ENCODE data around the gene MYDGF.

Gene MYDGF

DNA sequence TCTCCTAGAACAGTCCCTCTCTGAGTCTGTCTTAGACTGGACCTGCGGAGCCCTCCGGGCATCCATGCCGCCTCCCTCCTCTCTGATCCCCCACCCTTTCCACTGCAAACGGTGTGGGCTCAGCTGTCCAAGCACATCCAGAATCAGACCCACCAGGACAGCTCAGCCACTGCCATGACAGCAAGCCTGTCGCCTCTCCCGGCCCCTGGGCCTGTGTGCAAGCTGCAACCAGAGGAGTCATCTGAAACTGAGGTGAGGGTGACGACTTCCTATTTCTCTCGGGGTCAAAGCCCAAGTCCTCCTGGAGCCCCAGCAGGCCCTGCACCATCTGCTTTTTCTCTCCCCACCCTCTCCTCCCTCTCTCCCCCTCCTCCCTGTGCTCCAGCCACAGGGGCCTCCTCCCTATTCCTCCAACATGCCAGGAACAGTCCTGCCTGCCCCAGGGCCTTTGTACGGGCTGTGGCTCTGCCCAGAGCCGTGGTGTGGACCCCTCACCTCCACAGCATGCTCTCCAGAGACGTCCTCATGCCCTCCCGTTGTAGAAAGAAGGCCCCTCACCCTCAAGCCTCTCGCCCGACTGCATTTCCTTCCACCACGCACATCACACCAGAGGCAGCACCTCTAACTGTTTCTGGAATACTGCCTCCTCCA lies 23.5 kb upstream of the MYDGF start:
- DNase-seq (ENCODE audit: low read depth), result no peak
- TF ChIP-seq, protein P1, sequence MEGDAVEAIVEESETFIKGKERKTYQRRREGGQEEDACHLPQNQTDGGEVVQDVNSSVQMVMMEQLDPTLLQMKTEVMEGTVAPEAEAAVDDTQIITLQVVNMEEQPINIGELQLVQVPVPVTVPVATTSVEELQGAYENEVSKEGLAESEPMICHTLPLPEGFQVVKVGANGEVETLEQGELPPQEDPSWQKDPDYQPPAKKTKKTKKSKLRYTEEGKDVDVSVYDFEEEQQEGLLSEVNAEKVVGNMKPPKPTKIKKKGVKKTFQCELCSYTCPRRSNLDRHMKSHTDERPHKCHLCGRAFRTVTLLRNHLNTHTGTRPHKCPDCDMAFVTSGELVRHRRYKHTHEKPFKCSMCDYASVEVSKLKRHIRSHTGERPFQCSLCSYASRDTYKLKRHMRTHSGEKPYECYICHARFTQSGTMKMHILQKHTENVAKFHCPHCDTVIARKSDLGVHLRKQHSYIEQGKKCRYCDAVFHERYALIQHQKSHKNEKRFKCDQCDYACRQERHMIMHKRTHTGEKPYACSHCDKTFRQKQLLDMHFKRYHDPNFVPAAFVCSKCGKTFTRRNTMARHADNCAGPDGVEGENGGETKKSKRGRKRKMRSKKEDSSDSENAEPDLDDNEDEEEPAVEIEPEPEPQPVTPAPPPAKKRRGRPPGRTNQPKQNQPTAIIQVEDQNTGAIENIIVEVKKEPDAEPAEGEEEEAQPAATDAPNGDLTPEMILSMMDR (IDR thresholded peaks at IDR 0.05; ENCODE audit: insufficient read depth, low read depth, low read length, missing control alignments), result no peak
- H3K4me3 ChIP-seq (ENCODE audit: low read depth, low read length), result no peak overlapping the region

DNA sequence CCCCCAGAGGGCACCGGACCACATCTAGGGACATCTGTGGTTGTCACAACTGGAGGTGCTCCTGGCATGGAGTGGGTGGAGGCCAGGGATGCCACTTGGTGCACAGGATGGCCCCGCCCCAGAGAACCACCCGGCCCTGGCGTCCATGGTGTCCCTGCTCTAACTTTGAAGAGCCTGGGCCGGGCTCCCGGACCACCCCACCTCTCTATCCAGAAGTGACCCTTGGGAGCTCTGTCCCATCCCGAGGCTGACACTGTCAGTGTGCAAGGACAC lies 22.9 kb upstream of the MYDGF start:
- TF ChIP-seq, protein P1 (IDR thresholded peaks at IDR 0.05; ENCODE audit: insufficient read depth, low read depth, low read length, missing control alignments), result no peak
- DNase-seq (ENCODE audit: low read depth), result no peak
- H3K4me3 ChIP-seq (ENCODE audit: low read depth, low read length), result no peak overlapping the region

DNA sequence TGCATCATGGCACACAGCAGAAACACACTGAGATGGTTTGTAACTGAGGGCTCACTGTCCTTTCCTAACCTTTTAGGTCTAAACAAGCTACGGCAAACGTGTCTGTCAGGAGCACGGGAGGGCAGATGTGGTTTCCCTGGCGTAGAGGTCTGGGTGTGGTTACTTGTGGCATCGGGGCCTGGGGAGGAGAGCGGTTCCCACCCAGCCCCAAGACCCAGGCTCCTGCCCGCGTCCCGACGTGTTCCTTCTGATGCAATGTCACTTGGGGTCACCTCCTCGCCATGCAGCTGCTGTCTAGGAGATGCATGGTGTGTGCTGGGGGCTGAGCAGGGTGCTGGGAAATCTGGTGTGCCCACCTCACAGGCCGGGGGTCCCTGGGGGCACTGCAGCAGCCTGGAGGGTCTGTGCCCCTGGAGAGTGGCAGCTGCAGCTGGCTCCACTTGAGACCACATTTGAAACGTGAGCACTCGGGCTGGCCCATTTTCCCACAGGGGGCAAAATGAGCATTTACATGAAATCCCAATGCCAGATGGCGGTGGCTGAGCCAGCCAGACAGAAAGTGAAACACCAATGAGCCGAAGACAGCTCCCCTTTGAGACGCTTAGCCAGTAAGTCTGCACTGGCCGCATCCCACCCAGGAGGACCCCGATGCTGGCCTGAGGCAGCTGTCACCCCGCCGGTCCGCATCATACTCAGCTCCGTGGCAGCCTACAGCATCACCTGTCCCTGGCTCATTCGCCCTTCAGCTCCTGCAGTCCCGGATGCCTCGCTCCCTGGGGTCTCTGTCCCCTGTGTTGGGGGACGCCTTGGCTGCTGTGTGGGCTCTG lies 22.3 kb upstream of the MYDGF start:
- H3K4me3 ChIP-seq (ENCODE audit: low read depth, low read length), result no peak overlapping the region
- TF ChIP-seq, protein P1 (IDR thresholded peaks at IDR 0.05; ENCODE audit: insufficient read depth, low read depth, low read length, missing control alignments), result no peak
- no peak for DNase-seq (ENCODE audit: low read depth)

DNA sequence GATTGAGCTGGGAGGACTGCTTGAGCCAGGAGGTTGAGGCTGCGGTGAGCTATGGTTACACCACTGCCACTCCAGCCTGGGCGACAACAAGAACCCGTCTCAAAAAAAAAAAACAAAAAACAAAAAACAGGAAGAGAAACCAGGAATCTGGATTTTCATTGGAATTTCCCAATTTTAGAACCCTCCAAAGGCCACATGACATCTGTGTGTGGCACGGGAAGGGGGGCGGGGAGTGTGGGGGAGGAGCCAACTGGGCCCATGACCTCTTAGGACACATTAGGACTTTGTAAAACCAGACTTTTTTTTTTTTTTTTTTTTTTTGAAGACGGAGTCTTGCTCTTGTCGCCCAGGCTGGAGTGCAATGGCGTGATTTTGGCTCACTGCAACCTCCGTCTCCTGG lies 21.2 kb upstream of the MYDGF start:
- DNase-seq (ENCODE audit: low read depth), result no peak
- H3K4me3 ChIP-seq (ENCODE audit: low read depth, low read length), result no peak overlapping the region
- TF ChIP-seq, protein P1 (IDR thresholded peaks at IDR 0.05; ENCODE audit: insufficient read depth, low read depth, low read length, missing control alignments), result no peak

DNA sequence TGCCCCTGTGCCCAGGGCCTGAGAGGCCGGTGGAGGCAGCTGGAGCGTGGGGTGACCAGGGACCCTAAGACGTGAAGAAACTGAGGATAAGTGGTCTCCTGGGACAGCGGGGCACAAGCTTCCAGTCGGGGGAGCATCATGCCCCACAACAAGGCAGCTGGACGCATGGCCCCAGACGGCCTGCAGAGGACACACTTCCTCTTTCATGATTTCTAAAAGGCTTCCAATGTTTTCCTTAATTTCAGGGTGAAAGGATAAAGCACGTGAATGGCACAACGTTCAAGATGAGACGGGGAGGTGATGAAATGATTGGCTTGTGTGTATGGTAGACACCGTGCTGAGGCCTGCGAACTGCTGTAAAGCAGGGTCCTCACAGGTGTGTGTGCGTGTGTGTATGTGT lies 20.2 kb upstream of the MYDGF start:
- no peak for DNase-seq (ENCODE audit: low read depth)
- TF ChIP-seq, protein P1 (IDR thresholded peaks at IDR 0.05; ENCODE audit: insufficient read depth, low read depth, low read length, missing control alignments), result no peak
- no peak overlapping the region for H3K4me3 ChIP-seq (ENCODE audit: low read depth, low read length)

DNA sequence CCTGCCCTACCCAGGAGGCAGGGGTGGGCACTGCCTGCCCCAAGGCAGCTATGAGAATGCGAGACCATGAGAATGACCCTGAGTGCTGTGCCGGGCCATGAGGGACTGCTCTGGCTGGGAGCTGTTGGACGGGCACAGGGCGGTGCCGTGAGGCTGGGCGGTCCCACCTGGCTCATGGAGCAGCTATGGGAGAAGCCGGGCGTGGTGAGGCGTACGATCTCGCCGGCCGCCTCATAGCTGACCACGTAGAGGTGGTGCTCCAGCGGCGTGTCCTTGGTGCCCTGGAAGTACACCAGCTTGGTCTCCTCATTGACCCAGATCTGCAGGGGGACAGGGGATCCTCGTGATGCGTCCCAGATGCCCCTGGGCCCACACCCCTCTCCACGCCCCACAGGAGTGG lies 19.3 kb upstream of the MYDGF start:
- TF ChIP-seq, protein P1 (IDR thresholded peaks at IDR 0.05; ENCODE audit: insufficient read depth, low read depth, low read length, missing control alignments), result no peak

More for the DNA sequence above, 19.3 kb upstream of the MYDGF start:
- H3K4me3 ChIP-seq (ENCODE audit: low read depth, low read length), result no peak overlapping the region
- no peak for DNase-seq (ENCODE audit: low read depth)

Measured in GM12865 (cell line).